VCaP (cell line): Measurements from ENCODE around the gene CD302.

Experiments
- H3K27ac ChIP-seq: fragments of 450-650 bp; 2 replicates; pipeline ENCODE4 v1.5.1; 2017
- TF ChIP-seq, protein P1 (sequence below): fragments of 450-650 bp; conservative IDR thresholded peaks from 2 replicates; pipeline ENCODE4 v1.5.1; 2017; ENCODE audit warnings: mild to moderate bottlenecking, moderate library complexity

The CD302 gene

DNA sequence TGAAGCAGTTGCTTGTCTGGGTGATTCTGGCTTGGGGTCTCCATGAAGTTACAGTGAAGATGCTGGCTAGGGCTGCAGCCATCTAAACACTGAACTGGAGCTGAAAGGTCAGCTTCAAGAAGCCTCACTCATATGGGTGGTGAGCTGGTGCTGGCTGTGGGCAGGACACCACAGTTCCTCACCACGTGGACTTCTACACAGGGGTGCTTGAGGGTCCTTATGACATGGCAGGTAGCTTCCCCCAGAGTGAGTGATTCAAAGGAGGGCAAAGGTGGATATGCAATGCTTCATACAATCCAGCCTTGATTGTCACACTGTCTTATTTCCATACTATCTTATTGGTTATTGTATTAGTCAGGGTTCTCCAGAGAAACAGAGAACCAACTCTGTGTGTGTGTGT is 6.0 kb downstream of the CD302 start:
- H3K27ac ChIP-seq = no peak overlapping the region
- TF ChIP-seq, protein P1, sequence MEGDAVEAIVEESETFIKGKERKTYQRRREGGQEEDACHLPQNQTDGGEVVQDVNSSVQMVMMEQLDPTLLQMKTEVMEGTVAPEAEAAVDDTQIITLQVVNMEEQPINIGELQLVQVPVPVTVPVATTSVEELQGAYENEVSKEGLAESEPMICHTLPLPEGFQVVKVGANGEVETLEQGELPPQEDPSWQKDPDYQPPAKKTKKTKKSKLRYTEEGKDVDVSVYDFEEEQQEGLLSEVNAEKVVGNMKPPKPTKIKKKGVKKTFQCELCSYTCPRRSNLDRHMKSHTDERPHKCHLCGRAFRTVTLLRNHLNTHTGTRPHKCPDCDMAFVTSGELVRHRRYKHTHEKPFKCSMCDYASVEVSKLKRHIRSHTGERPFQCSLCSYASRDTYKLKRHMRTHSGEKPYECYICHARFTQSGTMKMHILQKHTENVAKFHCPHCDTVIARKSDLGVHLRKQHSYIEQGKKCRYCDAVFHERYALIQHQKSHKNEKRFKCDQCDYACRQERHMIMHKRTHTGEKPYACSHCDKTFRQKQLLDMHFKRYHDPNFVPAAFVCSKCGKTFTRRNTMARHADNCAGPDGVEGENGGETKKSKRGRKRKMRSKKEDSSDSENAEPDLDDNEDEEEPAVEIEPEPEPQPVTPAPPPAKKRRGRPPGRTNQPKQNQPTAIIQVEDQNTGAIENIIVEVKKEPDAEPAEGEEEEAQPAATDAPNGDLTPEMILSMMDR = no peak

DNA sequence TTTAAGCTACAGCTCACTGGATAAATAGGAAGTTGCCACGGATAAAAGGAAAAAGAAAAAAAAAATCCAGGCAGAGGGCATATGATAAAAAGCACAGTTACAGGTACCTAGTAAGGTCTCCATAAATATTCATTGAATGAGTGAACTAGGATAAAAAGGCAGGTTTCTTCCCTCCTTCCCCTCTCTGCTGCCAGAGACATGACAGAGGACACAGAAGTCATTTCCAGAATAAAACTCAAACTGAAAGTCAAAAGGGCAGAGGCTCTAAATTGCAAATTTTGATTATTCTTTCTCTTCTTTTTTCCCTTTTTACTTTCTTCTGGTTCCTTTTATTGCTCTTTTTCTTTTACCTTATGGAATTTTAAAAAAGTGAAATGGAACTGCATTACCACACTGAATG is 7.7 kb downstream of the CD302 start:
- H3K27ac ChIP-seq = no peak overlapping the region
- TF ChIP-seq, protein P1 = no peak

DNA sequence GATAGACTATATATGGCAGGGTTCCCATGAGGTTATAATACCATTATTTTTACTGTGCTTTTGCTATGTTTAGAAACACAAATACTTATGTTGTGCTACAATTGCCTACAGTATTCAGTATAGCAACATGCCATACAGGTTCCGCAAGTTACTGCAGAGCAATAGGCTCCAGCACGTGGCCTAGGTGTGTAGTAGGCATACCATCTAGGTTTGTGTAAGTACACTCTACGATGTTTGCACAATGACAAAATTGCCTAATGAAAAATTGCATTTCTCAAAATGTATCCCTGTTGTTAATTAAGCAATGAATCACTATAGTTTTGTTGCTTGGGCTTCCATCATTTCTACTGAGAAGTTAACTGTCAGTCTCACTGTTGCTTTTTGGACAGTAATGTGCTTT is 9.8 kb downstream of the CD302 start:
- H3K27ac ChIP-seq = peak overlapping the region; percentile 83
- TF ChIP-seq, protein P1 = no peak

DNA sequence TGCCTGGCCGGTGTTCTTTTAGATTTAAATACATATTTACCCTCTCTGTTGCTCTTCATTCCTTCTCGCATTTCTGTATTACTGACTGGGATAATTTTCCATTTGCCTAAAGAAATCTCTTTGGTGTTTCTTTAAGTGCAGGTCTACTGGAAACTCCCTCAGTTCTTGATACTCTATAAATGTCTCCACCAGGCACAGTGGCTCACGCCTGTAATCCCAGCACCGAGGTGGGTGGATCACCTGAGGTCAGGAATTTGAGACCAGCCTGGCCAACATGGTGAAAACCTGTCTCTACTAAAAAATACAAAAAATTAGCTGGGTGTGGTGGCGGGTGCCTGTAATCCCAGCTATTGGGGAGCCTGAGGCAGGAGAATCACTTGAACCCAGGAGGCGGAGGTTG is 10.4 kb downstream of the CD302 start:
- peak overlapping the region; percentile 83 for H3K27ac ChIP-seq

DNA sequence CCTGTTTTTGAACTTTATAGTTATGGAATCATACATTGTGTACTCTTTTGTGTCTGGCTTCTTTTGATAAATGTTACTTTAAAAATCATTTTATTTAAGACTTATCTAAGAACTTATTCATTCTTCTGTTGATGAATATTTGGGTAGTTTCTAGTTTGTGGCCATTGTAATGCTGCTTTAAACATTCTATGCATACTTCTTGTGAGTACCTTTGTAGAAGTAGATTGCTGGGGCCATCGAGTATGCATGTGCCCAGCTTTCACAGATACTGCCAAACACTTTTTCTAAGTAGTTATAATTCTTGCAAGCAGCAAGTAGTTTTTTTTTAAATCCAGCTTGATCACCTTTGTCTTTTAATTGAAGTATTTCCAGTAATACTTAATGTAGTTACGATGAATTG is 11.1 kb downstream of the CD302 start:
- TF ChIP-seq, protein P1 = no peak
- peak overlapping the region; percentile 83 for H3K27ac ChIP-seq

DNA sequence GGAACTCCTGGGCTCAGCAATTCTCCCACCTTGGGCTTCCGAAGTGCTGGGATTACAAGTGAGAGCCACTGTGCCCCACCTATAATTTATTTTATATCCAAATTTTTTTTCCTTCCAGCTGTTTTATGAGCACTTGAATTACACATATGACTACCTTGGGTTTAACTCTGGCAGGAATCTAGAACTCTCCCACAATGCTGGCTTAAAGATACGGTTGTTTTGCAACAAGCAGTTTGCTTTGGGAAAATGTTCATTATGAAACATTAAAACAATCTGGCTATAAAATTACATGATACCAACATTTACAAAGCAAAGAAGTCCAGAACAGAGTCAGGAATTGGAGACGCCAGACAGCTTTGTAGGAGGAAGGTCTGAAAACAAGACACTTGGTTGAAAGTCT is 12.8 kb downstream of the CD302 start:
- TF ChIP-seq, protein P1 = no peak
- H3K27ac ChIP-seq = peak overlapping the region; percentile 83

DNA sequence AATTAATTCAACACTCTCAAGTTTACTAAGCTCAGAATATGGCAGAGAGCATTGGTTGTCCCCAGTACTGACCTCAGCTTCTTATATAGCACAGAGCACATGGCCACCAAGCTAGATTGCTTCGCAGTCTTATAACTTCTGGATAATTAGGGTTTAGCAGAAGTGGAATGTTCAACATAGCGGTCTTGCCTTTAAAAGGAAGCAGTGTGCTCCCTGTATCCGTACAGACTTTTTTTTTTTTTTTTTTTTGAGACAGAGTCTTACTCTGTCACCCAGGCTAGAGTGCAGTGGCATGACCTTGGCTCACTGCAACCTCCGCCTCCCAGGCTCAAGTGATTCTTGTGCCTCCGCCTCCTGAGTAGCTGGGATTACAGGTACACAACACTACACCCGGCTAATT is 13.3 kb downstream of the CD302 start:
- peak overlapping the region; percentile 83 for H3K27ac ChIP-seq

DNA sequence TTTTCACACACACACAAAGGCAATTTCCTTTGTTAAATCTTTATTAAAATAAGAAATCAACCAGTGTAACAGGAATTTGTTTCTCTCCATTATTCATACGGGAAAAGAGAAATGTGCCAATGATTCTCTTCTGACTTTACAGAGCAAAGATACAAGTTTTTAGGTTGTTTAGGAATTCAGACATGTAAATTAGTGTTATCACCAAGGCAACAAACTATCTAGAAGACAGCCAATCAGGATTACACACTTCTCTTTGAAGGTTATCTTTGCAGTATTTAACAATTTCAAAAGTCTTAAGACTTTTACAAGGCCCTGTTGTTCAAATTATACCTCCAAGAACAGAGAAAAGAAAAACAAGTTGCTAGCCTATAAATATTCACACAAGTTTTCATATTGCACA is 14.5 kb downstream of the CD302 start:
- no peak overlapping the region for H3K27ac ChIP-seq
- TF ChIP-seq, protein P1 = no peak

DNA sequence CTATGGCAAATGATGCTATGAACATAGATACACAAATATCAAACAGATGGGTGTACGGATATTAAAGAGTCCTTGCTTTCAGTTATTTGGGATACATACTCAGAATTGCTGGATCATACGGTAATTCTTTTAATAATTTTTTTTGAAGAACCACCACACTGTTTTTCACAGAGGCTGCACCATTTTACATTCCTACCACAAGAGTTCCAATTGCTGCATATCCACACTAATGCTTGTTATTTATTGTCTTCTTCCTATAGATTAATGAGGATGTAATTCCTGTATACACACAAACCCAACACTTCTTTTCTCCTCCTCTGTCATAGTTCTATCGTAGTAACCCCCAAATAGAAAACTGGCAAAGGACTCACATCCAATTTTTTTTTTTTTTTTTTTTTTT is 21.7 kb downstream of the CD302 start:
- TF ChIP-seq, protein P1 = no peak

More for the DNA sequence above, 21.7 kb downstream of the CD302 start:
- H3K27ac ChIP-seq = no peak overlapping the region
